ENCODE data around the gene SLC23A2.
A peak's percentile ranks its signal among the peaks of the same experiment; 100 is the strongest.
"Not testable (repeated sequence)": the region's sequence is repeated elsewhere in the genome, so short reads cannot be mapped to it uniquely, and the experiment has no call there.

SLC23A2 gene

DNA sequence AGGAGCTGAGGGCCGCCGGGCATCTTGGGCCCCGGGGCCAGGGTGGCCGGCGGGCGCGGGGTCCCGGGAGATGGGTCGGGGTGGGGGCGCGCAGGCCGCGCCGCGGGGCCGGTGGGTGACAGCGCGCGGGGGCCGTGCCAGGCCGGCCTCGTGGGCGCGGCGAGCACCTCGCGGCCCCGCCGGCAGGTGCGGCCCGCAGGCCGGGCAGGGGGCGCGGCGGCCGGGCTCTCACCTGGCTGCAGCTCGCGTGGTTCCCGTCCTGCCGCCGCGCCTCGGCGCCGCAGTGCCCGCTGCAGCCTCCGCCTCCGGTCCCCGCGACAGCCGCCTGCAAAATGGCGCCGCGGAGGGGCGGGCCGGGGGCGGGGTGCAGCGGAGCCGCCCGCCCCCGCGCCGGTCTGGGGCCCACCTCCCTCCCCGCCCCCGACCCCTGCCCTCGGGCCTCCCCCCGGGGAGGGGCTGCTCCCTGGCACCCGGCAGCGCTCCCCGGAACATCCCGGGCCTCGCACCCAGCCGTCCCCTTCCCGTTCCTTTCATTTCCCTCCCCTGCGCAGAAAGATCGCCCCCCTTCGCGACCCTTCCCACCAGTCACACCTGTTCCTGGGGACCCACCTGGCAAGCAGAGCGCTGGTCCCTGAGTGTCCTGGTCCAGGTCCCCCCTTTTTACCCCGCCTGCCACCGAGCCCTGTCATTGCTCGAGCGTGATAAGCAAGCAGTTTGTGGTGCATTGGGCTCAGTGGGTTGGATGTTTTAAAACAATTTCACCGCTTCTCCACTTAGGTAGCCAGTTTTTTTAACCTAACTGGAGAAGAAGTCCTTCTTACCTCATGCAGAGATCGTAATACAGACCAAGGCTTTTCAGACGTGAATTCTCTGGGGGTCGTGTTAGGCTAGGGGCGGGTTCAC, at the start of gene SLC23A2:
Gene SLC23A2 (minus strand): TSS at position 337 of the 903 bp plus-strand sequence. CDS start 68,948 bp downstream, outside the sequence.
- peak; percentile 46 for DNase-seq

DNA sequence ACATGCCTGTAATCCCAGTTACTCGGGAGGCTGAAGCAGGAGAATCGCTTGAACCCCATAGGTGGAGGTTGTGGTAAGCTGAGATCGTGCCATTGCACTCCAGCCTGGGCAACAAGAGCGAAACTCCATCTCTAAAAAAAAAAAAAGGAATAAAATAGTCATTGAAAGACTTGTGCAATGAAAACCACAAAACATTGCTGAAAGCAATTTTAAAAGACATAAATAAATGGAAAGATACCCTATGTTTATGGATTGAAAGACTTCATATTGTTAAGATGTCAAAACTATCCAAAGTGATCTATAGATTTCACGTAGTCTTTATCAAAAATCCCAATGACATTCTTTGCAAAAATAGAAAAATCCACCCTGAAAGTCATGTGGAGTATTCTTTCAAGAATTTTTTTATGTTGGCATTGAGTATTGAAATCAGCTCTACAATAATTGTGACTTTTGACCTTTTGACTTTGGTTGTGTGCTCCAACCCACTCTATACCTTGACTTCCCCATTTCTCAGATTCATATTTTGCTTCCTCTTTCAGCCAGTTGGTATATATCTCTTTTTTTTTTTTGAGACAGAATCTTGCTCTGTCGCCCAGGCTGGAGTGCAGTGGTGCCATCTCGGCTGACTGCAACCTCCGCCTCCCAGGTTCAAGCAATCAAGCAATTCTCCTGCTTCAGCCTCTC, 45.5 kb upstream of the SLC23A2 start:
- DNase-seq: no peak

DNA sequence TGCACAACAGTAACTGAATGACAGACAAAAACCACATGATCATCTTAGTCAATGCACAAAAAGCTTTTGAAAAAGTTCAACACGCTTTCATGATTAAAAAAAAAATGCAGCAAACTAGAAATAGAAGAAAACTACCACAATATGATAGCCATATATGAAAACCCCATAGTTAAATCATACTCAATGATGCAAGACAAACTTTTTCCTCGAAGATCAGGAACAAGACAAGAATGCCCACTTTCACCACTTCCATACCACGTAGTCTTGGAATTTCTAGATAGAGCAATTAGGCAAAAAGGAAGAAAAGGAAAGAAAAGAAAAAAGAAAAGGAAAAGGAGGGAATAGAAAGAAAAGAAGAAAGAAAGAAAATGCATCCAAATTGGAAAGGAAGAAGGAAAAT, 44.6 kb upstream of the SLC23A2 start:
- no peak for DNase-seq

DNA sequence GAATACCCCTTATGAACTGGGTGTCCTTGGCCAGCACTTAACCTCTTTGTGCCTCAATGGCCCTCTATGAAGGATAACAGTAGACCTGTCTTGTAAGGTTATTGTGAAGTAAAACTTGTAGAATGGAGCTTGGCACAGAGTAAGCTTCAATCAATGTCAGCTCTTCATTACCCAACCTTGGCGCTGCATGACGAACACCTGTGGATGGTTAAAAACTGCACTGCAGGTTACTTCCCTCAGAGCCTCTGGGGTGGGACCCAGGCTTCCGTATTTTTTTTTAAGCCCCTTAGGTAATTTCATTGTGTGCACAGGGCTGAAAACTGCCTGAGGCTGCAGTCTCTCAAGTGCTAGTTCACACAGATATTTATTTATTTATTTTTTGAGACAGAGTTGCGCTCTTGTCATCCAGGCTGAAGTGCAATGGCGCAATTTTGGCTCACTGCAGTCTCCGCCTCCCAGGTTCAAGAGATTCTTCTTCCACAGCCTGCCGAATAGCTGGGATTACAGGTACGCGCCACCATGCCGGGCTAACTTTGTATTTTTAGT, 42.8 kb upstream of the SLC23A2 start:
- DNase-seq: peak; percentile 3

DNA sequence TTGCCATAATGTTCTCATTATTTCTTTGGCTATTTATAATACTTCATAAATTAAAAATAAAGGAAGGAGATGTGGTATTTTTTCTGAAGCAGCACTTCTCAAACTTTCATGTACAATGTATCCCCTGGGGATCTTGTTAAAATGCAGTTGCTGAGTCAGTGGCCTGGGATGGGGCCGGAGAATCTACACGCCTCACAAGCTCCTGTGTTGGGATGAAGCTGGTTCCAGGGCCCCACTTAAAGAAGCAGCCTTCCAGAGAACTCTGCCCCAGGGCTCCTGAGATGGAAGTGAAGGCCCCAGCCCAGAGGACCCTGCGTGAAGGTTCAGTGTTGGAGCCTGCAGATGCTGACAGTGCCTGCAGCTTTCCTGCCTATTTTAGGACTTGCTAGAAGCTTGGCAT, 40.1 kb upstream of the SLC23A2 start:
- no peak for DNase-seq

DNA sequence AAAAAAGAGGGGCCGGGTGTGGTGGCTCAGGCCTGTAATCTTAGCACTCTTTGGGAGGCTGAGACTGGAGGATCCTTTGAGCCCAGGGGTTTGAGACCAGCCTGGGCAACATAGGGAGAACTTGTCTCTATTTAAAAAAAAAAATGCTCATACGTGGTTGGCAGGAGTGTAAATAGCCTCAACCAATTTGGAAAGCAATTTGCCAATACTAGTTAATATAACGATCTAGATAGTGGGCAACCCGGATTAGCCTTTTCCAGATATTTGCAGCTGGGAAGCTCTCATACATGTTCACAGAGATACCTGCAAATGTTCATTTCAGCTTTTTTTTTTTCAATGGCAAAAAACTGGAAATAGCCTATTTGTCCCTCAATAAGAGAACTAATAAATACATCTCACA, 39.0 kb upstream of the SLC23A2 start:
- no peak for DNase-seq

DNA sequence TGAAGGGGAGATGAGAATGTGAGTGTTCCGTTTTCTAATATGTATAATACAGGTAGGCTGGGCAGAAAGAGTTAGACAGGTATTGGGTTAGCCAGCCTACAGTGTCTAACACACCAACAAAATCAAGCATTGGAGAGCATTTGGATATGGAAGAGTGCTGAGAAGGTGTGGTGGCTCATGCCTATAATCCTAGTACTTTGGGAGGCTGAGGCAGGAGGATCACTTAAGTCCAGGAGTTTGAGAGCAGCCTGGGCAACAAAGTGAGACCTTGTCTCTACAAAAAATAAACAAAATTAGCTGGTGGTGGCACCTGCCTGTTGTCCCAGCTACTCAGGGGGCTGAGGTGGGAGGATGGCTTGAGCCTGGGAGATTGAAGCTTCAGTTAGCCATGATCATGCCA, 38.6 kb upstream of the SLC23A2 start:
- no peak for DNase-seq

DNA sequence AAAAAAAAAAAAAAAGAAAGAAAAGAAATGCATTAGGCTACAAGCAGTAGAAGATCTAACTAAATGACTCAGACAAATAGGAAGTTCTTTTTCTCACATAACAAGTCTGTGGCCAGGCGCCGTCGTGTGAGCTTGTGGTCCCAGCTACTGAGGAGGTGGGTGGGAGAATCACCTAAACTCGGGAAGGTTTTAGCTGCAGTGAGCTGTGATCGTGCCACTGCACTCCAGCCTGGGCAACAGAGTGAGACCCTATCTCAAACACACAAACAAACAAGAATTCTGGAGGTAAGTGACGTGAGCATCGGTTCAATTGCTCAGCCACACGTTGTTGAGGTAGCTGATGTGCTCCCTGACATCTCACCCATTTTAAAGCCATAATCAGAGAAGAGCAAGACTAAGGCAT, 37.9 kb upstream of the SLC23A2 start:
- DNase-seq: no peak

DNA sequence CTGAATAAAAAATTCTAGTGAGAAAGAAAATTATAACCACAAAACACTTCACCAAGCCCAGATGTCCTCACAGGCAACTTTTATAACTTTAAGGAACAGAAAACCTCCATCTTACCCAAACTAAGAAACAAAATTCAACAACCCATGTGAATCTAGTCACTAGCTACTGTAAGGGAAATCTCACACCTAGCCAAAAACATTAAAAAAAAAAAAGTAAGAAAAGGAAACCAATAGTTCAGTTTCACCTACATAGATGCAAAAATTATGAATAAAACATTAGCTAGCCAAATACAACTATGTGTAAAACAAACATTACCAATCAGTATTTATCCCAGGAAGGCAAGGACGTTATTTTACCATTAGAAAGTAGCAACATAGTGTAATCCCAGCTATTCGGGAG, 35.5 kb upstream of the SLC23A2 start:
- no peak for DNase-seq

DNA sequence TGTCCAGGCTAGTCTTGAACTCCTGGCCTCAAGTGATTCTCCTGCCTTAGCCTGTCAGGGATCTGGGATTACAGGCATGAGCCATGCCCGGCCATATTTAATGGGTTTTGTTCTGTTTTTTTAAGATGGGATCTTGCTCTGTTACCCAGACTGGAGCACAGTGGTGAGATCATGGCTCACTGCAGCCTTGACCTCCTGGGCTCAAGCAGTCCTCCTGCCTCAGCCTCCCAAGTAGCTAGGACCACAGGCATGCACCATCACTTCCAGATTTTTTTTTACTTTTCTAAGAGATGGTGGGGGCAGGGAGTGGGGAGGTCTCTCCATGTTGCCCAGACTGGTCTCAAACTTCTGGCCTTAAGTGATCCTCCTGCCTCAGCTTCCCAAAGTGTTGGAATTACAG, 34.2 kb upstream of the SLC23A2 start:
- DNase-seq: not testable (repeated sequence)

DNA sequence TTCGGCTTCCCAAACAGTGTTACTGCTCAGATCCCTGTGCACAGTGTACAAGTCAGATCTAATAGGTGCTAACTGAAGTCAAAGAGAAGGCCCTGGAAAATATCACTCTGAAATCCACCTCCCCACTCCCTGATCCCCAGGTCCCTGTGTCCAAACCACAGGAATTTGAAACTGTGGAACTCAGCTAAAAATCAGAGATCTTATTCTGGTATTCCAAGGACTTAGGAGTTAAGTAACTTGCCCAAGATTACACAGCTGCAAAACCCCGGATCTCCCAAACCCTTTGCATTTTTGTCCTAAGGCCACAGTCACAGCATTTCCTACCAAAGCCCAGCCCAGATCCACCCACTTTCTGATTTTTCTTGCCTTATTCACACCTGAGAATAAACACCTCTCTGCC, 32.3 kb upstream of the SLC23A2 start:
- DNase-seq: no peak

DNA sequence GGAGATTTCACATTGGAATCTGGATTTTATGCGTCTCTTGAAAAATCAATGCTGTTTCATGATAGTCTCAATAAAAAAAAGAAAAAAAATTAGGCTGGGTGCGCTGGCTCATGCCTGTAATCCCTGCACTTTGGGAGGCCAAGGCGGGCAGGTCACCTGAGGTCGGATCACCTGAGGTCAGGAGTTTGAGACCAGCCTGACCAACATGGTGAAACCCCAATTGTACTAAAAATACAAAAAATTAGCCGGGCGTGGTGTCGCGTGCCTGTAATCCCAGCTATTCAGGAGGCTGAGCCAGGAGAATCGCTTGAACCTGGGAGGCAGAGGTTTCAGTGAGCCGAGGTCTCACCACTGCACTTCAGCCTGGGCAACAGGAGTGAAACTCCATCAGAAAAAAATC, 30.4 kb upstream of the SLC23A2 start:
- DNase-seq: not testable (repeated sequence)

DNA sequence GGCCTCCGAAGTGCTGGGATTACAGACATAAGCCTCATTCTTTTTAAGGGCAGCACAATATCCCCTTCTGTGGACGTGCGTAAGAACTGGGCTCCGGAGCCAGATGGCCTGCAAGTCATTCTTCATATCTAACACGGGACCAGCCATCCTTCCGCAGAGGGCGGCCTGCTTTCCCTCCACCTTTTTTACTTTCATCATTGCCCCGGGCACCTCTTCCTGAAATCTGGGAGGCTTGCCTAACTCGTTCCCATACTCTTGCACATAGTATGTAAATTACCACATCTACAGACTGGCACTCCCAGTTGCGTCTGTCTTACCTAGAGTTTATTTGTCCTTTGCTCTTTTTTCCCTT, 29.9 kb upstream of the SLC23A2 start:
- DNase-seq: no peak

DNA sequence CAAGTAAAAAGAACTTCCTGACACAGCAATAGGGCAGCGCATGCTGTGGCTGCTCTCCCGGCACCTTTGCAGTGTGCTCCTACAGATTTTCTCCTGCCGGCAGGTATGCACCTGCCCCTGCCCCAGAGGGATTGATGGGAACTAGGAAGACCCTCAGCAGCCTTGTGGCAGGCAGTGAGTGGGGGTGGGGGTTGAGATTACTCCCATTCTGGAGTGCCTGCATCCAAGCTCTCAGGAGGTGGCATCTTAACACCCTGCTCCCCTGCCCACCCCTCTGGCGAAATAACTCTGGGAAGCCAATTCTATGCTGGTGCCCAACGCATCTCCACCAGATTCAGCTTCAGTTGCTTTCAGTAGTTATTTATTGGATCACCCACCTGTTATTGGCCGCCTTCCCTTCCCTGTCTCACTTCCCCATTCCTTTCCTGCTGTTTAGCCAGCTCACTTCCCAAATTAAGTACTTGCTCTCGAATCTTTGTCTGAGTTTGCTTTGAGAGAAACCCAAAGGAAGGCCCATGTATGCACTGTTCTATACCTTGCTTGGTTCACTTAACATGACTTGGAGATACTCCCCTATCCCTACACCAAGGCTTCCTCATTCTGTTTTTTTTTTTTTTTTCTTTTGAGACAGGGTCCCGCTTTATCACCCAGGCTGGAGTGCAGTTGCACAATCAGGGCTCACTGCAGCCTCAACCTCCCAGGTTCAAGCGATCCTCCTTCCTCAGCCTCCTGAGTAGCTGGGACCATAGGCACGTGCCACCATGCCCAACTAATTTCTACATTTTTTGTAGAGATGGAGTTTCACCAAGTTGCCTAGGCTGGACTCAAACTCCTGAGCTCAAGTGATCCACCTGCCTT, 29.3 kb upstream of the SLC23A2 start:
- DNase-seq: no peak

DNA sequence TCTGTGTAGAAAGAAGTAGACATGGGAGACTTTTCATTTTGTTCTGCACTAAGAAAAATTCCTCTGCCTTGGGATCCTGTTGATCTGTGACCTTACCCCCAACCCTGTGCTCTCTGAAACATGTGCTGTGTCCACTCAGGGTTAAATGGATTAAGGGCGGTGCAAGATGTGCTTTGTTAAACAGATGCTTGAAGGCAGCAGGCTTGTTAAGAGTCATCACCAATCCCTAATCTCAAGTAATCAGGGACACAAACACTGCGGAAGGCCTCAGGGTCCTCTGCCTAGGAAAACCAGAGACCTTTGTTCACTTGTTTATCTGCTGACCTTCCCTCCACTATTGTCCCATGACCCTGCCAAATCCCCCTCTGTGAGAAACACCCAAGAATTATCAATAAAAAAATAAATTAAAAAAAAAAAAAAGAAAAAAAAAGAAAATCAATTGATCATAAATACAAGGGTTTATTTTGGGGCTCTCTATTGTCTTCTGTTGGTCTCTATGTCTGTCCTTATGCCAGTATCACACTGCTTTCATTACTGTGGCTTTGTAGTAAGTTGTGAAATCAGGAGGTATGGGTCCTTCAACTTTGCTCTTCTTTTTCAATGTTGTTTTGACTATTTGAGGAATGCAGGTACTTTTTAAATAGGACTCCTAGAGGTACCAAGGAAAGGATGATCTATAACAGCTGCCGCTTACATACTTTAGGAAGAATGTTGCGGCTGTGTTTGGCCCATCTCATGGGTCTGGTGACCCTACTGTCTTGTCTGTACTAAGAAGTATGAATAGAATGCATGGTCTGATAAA, 27.1 kb upstream of the SLC23A2 start:
- not testable (repeated sequence) for DNase-seq

DNA sequence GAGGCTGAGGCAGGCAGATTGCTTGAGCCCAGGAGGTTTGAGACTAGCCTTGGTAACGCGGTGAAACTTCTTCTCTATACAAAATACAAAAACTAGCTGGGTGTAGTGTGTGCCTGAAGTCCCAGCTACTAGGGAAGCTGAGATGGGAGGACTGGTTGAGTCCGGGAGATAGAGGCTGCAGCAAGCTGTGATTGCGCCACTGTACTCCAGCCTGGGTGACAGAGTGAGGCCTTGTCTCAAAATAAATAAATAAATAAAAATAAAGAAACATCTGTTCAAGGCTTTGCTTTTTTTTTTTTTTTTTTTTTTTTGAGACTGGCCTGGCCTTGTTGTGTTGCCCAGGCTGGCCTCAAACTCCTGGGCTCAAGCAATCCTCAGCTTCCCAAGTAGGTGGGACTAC, 23.7 kb upstream of the SLC23A2 start:
- DNase-seq: no peak

DNA sequence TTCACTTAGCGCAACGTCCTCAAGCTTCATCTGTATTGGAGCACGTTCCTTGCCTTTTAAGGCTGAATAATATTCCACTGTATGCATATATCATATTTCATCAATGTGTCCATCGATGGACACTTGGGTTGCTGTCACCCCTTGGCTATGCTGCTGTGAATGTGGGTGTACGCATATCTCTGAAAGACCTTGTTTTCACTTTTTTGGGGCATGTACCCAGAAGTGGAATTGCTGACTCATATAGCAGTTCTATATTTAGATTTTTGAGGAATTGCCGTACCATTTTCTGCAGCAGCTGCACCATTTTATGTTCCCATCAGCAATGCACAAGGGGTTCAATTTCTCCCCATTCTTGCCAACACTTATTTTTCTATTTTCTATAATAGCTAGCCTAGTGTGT, 22.8 kb upstream of the SLC23A2 start:
- no peak for DNase-seq

DNA sequence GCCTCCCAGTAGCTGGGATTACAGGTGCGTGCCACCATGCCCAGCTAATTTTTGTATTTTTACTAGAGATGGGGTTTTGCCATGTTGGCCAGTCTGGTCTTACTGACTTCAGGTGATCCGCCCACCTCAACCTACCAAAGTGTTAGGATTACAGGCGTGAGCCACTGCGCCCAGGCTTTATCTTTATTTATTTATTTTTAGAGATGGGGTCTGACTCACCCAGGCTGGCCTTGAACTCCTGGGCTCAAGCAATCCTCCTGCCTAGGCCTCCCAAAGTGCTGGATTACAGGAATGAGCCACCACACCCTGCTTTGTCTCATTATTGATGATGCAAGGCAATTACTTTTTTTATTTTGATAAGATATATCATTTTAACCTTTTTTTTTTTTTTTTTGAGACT, 21.9 kb upstream of the SLC23A2 start:
- DNase-seq: not testable (repeated sequence)

DNA sequence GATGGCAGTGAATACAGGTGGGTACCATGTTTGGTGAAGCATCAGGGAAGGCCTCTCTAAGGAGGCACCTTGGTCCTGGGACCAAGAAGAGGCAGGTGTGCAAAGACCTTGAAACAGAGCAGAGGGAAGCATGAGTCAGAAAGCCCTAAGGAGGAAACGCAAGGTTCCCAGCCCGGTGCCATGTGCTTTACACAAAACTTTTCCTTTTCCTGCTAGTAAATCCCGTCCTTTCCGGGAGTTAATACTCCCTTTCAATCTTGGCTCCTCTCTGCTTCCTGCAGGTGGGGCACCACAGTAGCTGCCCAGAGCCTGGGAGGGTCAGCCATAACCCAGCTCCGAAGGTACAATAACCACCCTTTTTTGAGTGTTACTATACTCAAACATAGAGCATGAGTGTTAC, 19.4 kb upstream of the SLC23A2 start:
- no peak for DNase-seq

DNA sequence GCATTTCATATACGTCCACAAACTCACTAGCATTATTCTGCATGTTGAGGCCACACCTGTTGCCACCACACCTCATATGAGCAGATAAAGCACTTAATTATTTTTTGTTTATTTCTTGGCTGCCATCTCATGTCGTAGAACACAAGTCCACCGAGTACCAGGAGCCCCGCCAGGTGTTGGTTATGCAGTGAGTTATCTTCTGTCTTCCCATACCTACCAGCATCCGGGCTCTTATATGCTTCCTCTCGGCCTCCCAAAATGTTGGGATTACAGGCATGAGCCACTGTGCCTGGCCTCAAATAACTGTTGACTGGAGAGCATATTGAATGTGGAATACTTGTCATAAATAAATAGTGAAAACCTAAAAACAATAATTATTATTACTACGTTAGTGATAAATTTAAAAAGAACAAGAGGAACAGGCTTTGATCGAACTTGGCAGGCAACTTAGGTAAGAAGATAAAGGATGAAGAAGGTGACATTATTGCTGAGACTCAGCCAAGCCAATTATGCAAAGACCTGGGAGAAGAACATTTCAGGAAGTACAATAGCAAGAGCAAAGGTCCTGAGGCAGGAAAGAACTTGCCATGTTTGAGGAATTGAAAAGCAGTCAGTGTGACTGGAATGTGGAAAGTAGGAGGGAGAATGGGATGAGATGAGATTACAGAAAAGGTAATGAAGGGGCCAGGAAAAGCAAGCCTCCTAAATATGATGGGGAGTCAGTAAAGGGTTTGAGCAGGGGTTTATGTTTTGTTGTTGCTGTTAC, 12.6 kb upstream of the SLC23A2 start:
- no peak for DNase-seq

DNA sequence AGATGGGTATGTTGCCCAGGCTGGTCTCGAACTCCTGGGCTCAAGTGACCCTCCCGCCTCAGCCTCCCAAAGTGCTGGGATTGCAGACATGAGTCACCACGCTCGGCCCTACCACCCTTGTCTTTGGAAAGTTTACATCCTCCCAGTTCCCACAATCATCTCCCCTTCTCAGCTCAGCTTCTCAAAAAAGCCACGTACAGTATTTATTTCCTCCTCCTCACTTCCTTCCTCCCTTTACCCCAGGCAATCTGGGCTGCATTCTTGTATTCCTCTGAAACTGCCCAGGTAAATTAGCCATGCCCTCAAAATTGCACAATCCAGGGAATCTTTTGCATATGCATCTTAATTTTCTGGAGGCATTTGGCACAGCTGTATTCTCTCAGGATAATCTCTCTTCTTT, 7.4 kb upstream of the SLC23A2 start:
- no peak for DNase-seq

DNA sequence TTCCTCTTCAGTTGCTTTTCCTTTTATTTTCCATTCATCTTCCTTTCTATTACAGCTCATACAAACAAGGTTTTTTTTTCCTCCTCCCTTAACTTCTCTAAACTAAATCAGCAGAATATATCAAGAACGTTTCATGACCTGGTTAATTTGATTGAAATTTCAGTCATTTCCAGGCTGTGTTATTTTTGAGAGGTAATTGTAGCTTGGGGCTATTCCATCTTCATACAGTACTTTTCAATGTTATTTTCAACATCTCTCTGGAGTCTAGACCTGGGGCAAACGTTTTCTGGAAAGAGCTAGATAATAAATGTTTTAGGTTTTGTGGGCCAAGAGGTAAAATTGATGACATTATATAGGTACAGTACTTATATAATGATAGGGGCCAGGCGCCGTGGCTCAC, 4.0 kb upstream of the SLC23A2 start:
- no peak for DNase-seq
